Measurements from ENCODE around the gene KCP. TPM values are rescaled to one million over a fixed set of nuclear protein-coding genes. Genes with fewer than 3 reads are reported as not detected.

The KCP gene
- polyA plus RNA-seq, 1 donor from 2014 or later, result 0.31 TPM

GRCh38 chr7:128939861-128940410 lies 29.4 kb upstream of the KCP start:
- Histone ChIP-seq H3K4me2 (ENCODE audit: low read length) (no peak overlapping the region), H3K4me3 (ENCODE audit: low read length) (no peak overlapping the region), H3K9ac (ENCODE audit: low read length) (no peak overlapping the region), H3K9me2 (ENCODE audit: insufficient read depth, low read length) (no peaks in the 10 kb centered on the region), H3K36me3 (ENCODE audit: insufficient read depth, low read length) (no peaks in the 10 kb centered on the region), H2AFZ (ENCODE audit: low read depth, low read length) (no peak overlapping the region), H3F3A (ENCODE audit: insufficient read depth, low read length, poor library complexity, severe bottlenecking) (no peaks in the 10 kb centered on the region), H4K20me1 (ENCODE audit: insufficient read depth) (no peaks in the 10 kb centered on the region), H3K79me2 (replicated peaks; ENCODE audit: insufficient read depth, low read length) (no peaks in the 10 kb centered on the region), H3K27ac (ENCODE audit: low read length) (no peak overlapping the region), H3K27me3 (ENCODE audit: insufficient read depth, low read depth, low read length) (peaks cover 47% of the 10 kb centered on the region), H3K9me3 (ENCODE audit: low read length) (no peaks in the 10 kb centered on the region)
- TF ChIP-seq EP300 (conservative IDR thresholded peaks at IDR 0.05; ENCODE audit: poor library complexity, severe bottlenecking) (no peak), EZH2 (IDR thresholded peaks at IDR 0.05; ENCODE audit: borderline replicate concordance, insufficient read depth, low read length, poor library complexity, severe bottlenecking) (no peak), TAF1 (IDR thresholded peaks at IDR 0.05; ENCODE audit: low read depth) (no peak), MXI1 (conservative IDR thresholded peaks at IDR 0.05; ENCODE audit: poor library complexity, severe bottlenecking) (no peak), SMC3 (conservative IDR thresholded peaks at IDR 0.05; ENCODE audit: poor library complexity) (no peak), REST (IDR thresholded peaks at IDR 0.05; ENCODE audit: borderline replicate concordance) (no peak), POLR2AphosphoS5 (IDR thresholded peaks at IDR 0.05) (no peak), RAD21 (conservative IDR thresholded peaks at IDR 0.05) (no peak), CTCF (IDR thresholded peaks at IDR 0.05; ENCODE audit: poor library complexity, severe bottlenecking) (no peak)

- H3K4me3 ChIP-seq (ENCODE audit: low read length), result no peak overlapping the region
- no peak overlapping the region for H3K4me2 ChIP-seq (ENCODE audit: low read length)
- H3K9me3 ChIP-seq (ENCODE audit: low read length), result no peaks in the 10 kb centered on the region
- no peak for TF ChIP-seq EP300 (conservative IDR thresholded peaks at IDR 0.05; ENCODE audit: poor library complexity, severe bottlenecking)
- no peak for TF ChIP-seq MXI1 (conservative IDR thresholded peaks at IDR 0.05; ENCODE audit: poor library complexity, severe bottlenecking)
- H3K27ac ChIP-seq (ENCODE audit: low read length), result no peak overlapping the region
- no peaks in the 10 kb centered on the region for H3F3A ChIP-seq (ENCODE audit: insufficient read depth, low read length, poor library complexity, severe bottlenecking)
- no peak overlapping the region for H2AFZ ChIP-seq (ENCODE audit: low read depth, low read length)
- H3K27me3 ChIP-seq (ENCODE audit: insufficient read depth, low read depth, low read length), result peaks cover 47% of the 10 kb centered on the region
- H3K36me3 ChIP-seq (ENCODE audit: insufficient read depth, low read length), result no peaks in the 10 kb centered on the region
- H4K20me1 ChIP-seq (ENCODE audit: insufficient read depth), result no peaks in the 10 kb centered on the region
- H3K9me2 ChIP-seq (ENCODE audit: insufficient read depth, low read length), result no peaks in the 10 kb centered on the region
- no peak overlapping the region for H3K9ac ChIP-seq (ENCODE audit: low read length)
- no peaks in the 10 kb centered on the region for H3K79me2 ChIP-seq (replicated peaks; ENCODE audit: insufficient read depth, low read length)
Measured at GRCh38 chr7:128939075-128939860, 28.8 kb upstream of the KCP start.
